NCI-H510A treated with DMSO at 0.1 percent for 48 hours (cell line): ENCODE results near the gene TSPAN18.

Experiments
- DNase-seq: peaks from one replicate; lab custom pipeline; 2025; lab: John Stamatoyannopoulos, UW

Gene TSPAN18

DNA sequence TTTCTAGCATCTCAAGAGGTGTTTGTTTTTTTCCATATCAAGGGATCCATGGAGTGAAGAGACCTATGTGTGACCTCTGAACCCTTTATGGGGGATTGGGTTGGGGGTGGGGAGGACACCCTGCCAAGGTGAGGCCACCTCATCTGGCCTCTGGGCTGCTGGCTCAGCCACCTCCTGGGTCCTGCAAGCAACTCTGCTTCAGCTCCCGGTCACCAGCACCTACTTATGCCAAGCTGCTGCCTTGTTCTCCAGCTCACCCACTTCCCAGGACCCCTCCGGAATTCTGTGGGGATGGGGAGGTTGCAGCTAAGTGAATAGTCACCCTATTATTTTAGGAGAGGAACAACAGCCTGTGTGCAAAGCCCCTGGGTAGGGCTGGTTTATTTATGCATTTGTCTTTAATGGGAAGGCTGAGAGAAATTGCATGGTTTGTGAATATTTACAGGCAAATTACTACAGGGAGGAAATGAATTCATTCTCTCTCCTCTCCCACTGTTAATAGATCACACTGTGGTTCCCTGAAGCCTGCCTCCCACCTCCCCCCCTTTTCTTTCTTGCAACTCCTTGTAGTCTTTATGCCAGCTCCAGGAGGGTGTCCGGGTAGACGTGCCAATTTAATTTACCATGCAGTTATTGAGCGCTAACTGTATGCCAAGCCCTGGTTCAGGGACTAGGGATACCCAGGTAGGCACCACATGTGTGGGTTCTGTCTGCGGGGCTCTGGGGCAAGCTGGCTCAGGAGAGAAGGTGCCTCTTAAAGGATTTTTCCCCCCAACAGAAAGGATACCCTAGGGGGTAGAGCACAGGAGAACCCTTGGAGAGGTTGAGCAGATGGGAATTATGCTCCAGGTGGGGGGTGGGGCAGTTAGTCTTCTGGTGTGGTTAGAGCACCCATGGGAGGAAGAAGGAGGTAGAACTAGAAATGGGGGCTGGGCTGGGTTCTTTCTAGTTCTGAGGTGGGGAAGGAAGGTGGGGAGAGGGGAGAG is 50.7 kb downstream of the TSPAN18 start:
- DNase-seq = no peak

DNA sequence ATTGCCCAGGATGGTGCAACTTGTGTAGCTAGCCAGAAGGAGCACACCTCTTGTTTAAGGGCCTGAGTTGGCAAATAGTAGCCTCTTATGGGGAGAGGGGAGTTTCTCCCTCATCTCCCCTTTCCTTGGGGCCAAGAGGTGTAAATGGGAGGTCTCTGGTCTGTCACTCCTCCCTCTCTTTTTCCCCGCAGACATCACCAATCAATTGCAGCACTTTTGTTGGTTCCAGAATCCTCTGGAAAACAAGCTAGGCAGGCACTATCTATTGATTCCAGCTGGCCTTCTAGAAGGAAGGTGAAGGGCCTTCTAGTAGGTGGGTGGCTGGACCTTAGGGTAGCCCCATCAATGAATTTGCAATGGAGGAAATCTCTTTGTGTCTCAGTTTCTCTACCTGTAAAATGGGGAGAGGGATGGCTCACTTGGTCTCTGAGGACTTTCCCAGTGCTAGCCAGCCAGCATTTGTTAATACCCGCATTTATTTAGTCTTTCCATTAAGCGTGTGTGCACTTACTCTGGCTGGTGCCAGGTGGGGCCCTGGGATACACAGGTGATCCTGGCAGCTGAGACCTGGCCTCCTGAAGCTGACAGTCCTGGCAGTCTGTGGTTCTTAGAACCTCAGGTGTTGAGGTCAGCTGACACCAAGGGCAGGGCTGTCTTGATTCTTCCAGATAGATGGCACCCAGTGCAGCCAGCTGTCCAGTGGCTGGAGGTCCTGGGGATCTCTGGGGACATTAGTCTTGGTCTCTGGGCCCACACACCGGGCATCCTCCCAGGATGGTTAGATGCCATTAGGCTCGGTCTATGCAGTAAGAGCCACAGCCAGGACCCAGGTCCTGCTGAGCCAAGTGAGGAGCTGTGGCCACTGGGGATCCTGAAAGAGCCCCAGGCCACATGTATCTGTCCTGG is 51.7 kb downstream of the TSPAN18 start:
- no peak for DNase-seq

DNA sequence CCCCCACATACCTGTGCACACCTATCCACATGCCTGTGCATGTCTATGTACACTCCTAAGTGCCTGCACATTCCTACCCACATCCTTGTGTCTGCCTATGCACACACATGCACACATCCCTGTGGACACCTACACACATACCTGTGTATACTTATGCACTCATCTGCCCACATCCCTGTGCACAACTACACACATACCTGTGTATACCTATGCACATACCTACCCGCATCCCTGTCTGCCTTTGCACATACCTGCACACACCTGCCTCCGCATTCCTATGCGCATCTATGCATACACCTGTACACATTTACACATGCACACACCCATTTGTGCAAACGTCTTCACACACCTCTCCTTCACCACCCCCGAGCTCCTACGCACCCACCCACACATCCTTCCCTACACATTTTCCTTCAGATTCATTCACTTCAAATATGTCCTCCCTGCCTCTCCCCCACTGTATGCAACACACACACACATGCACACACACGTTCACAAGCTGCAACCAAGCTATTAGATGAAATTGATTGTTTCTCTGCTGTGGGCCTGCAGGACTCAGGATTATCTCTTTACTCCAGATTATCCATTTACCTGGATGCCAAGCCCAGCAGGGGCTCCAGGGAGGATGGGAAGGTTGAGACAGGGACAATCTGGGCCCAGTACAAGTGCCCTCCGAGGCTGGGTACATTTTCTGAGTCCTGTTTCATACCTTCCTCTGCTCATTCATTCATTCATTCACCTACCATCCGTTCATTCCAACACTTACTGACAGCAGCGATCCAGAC is 53.2 kb downstream of the TSPAN18 start:
- no peak for DNase-seq

DNA sequence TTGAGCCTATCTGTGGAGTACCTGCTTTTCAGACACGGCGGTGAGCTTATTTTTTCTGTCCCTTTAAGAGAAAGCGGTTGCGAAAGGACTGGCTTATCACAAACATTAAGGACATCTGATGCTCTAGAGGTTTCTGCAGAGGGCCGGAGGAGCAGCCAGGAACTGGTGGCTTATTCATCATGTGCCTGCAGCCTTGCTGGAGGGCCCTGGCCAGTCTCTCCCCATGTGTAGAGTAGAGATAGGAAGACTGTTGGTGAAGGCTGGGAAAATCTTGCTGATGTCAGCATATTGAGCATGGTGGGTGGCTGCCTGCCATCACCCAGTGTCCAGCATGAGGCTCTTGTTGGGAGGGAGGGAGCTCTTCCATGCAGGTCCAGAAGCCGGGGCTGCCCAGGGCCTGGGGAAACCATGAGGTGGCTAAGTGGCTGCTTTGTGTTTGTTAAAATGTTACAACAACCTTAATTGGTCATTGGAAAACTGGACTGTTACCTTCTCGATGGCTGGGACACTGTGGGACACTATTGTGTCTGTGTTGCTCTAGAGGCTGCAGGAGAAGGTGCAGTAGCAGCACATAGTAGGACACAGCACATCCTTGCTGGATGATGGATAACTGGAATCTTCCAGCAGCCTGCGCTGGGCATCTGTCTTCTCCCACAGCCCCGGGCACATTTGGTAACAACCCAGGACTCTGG is 54.3 kb downstream of the TSPAN18 start:
- no peak for DNase-seq

DNA sequence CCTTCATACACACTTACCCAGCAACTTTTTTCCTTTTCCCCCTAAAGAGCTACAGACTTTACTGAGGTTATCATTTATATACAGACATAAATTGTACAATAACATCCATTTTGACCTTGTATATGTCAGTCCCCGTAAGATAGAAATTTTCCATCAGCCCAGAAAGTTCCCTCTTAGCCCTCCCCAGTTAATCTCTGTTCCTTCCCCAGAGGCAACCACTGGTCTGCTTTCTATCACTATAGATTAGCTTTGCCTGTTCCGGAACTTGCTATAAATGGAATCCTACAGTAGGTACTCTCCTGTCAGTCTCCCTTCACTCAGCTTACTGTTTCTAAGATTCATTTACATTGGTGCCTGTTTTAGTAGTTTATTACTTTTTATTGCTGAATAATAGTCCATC is 54.9 kb downstream of the TSPAN18 start:
- DNase-seq = no peak

DNA sequence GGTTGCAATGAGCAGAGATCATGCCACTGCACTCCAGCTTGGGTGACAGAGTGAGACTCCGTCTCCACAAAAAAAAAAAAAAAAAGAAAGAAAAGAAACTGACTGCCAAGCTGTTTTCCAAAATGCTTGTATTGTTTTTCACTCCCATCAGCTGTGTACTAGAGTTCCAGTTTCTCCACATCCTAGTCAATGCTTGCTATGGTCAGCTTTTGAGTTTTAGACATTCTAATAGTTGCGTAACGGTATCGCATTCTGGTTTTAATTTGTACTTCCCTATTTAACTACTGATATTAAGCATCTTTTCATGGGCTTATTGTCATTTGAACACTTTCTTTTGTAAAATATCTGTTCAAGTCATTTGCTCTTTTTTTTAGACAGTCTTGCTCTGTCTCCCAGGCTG is 55.7 kb downstream of the TSPAN18 start:
- no peak for DNase-seq

DNA sequence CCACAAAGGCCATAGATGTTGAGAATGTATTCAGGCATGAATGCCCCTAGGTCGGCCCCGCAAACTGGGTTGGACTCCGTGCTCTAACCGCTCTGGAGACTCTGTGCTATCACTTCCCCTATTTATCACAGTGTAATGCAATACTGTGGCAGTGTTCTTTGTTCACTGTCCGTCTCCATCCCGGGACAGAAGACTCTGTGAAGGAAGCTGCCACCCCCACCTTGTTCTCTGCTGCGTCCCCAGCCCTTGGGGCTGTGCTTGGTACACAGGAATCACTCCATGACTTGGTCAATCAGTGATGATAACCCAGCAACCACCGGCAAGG is 57.6 kb downstream of the TSPAN18 start:
- DNase-seq = no peak

DNA sequence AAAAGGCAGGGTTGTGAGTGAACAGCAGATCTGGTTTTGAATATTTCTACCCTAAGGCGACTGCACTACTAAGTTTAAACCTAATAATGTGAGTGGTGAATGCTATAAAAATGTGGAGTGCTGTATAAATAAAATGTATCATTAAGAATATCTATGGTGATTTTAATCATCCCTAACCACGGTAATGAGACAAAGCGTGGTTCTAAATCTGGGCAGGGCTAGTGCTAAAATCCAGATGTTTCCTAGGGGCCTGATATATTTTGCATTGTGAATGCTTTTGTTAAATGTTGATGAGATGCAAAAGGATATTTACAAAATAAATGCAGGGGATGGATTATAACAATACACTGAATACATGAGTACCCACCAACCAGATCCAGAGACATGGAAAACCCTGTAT is 58.1 kb downstream of the TSPAN18 start:
- DNase-seq = no peak

DNA sequence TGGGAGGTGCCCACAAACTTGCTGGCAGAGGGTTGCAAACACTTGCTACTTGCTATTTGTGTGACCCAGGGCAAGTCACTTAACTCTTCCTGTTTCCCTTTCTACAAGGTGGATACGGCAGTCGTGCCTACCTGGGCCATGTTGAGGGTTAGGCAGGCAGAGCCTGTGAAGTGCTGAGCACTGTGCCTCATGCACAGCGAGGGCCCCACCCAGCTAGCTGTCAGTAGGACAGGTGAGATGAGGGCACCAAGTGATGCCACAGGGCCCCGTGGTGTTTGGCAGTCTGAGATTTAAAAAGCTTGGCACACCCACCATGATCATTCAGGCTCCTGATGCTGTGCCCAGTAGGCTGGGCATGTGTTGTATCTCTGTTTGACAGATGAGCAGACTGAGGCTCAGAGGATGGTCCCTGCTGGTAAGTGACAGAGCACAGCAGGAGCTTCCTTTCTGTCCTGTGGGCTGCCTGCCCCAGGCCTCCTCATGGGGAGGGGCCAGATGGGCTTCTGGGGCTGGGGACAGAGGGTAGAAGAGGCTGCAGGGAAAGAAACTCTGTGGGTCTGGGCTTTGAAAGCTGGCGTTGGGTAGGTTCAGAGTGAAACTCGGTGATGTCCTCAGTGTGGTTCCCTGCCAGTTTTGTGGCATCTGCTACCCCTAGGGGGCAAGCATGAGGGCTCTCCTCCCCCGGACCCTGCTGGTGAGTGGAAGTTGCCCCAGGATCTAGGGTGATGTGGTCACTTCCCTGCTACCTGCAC is 59.3 kb downstream of the TSPAN18 start:
- no peak for DNase-seq

DNA sequence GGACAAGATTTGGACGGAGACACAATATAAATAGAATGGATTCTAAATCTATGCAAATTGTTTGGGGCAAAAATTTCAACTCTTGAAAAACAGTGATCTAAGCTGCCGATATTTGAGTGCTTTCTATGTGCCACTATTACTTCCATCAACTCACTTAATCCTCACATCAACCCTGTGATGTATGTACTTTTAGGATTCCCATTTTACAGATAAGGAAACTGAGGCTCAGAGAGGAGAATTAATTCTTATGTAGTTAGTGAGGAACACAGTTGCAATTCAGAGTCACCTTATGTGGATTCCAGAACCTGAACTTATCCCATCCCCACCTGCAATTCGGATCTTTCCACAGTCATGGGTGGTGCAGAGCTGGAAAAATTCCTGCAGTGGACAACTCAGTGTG is 60.3 kb downstream of the TSPAN18 start:
- DNase-seq = no peak

DNA sequence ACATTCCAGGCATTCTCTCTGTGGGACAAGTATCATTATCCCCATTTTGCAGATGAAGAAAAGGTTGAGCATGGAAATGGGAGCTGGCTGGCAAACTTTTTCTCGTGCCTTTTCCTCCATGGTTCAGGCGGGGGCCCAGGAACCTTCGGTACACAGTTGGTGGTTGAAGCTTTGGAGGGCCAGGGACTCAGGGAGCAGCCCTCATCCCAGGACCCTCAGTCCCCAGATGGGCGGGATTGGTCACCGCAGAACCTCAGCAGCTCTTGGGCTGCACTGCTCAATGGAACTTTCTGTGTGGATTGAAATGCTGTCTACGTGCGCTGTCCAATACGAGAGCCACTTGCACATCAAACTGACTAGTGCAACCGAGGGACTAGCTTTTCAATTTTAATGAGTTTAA is 61.2 kb downstream of the TSPAN18 start:
- no peak for DNase-seq

DNA sequence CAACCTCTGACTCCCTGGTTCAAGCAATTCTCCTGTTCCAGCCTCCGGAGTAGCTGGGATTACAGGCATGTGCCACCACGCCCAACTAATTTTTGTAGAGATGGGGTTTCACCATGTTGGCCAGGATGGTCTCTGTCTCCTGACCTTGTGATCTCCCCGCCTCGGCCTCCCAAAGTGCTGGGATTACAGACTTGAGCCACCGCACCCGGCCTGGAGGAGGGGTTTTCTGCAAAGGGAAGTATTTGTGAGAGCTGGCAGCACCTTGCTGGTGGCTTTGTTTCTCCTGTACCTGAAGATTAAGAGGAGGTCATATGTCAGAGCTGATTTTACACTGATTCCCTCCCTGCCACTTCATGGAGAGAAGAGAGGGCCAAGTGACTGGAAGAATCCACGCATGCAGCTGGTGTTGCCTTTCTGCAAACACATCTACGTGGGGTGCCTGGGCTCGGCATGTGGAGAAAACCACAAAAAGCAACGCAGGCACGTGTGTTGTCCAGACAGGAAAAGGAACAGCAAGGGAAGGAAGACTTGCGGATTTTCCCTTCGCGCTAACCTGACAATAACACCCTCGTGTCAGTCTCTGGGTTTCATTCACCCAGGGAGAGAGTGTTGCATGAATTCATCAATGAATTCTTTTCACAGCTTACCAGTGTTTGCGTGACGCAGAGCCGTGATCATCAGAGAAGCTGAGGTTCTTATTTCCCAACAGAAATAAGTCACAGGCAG is 61.9 kb downstream of the TSPAN18 start:
- no peak for DNase-seq

DNA sequence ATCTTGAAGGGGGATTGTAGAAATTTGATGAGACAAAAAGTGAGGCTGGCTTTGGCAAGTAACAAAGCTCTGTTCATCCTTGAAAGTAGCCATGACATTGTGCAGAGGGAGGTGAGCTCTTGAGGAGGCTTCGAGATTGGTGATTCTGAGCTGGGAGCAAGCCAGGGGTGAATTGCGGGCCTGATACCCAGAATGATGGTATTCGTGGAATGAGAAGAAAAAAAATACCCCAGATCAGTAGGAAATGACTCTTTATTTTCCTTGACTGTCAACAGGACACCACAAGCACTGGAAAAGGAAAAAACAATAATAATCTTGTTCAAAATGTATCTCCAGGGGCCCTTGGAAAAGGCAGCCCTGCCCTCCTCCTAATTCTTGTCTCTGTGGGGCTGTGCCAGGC is 62.7 kb downstream of the TSPAN18 start:
- DNase-seq = no peak

DNA sequence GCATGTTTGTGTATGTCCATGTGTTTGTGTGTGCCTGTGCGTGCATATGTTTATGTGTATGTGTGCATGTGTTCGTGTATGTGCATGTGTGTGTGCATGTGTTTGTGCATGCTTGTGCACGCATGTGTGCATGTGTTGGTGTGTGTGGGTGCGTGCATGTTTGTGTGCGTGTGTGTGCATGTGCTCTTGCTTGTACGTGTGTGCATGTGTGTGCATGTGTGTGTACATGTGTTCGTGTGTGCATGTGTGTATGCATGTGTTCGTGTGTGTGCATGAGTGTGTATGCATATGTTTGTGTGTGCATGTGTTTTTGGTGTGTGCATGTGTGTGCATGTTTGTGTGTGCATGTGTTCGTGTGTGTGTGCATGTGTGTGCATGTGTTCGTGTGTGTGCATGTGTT is 63.4 kb downstream of the TSPAN18 start:
- no peak for DNase-seq

DNA sequence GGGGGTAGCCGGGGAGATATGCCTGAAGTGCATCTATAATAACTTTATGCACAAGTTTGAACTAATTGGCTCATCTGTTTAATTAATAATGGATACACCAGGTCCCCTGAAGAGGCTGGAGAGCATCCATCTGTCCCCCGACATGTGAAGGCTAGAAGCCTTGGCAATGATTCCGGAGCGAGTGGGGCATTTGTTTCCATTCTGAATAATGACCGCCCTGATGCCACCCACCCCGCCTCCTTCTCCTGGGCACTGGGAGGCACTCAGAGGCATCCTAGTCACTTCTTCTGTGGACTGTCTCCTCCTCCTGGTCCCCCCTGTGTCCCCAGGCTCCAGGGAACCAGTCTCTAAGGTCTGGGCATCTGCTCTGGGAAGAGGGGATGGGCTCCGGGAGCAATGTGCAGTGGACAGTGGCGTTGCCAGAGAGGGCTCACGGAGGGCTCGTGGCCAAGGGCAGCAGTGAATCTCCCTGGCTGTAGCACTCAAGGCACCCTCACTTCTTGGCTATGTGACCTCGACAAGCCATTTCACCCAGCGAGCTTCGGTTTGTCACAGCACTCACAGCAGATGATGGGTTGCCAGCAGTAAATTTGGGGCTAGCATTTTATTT is 64.7 kb downstream of the TSPAN18 start:
- DNase-seq = no peak

DNA sequence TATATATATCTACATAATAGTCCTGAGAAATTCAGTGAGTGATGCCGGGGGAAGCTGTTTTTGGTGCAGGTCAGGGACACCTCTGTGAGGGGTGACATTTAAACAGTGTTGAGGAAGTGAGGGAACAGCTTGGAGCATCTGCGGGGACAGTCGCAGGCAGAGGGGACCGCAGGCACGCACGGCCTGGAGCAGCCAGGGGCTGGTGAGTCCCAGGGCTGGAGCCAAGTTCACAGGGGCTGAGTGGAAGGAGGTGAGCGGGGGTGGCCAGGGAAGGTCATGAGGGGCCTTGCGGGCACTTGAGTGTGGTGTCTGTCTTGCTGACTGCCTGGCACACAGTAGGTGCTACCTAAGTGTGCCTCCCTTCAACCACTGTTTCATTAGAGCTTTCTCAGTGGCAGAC is 65.4 kb downstream of the TSPAN18 start:
- DNase-seq = no peak

DNA sequence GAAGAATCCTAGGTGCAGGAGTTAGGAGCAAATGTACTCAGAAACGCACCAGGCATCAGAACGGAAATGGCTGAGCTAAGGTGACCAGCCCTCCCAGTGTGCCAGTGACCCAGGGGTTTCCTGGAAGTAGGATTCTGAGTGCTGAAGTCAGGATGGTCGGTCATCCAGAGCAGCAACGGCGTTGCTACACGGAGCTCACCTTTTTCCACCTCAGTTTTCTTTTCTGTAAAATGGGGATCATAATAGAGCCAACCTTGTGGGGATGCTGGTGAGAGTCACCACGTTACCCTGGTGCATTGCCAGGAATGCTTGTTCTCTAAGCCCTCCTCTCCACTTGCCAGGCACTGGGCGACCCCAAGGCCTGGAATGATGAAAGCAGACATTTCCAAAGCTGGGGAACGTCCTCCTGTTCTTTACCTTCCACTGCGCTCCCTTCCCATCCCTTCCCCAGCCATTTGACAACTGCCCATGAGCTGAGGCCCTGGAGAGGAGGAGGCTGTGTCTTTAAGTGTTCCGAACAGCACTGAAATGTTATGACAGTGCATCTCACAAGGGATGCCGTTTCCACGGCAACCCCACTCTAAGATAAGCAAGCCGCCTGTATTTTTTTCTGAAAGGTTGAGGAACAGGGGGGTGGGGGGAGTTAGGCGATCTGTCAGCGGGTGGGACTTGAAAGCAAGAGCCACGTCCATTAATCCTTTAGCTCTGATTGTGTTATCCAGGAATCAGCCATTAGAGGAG is 66.8 kb downstream of the TSPAN18 start:
- DNase-seq = no peak

DNA sequence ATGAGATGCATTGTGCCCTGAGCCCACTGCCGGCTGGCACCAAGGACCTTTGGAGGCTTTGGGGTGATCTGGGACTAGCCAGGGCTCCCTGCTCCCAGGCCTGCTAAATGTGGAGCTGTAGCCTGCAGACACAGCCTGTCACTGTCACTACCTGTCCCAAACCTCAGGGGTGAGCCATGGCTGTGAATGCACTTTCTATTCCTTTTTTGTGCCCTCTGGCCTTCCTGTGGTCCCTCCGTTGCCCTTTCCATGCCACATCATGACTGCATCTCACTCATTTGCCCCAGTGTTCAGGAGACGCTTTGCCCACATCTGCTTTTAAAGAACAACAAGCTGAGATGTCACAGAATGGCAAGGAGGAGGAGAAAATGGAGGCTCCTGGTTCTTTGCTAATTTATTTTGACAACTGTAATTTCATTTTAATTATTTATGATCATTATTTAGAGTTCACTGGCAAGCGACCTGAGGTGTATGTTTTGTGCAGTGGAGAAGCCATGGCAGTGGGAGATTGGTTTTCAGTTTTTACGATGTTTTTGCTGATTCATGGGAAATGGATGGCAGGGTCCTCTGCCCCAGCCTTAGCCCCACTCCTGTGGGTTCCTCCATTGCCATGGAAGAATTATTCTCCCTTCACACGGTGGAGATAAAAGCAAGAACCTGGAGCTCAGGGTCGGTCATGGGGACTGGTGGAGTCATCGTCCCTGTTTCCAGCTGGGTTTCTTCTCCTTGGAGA is 69.2 kb downstream of the TSPAN18 start:
- no peak for DNase-seq
